ENCODE measurements around the gene CDC16.

GRCh38 chr13:114260814-114261213 lies 26.1 kb downstream of the CDC16 start:
- TF ChIP-seq CTCF (tag by site-specific recombination; IDR thresholded peaks at IDR 0.05), result no peak
- TF ChIP-seq ZNF169 (tag by site-specific recombination; IDR thresholded peaks at IDR 0.05), result no peak
- no peak for TF ChIP-seq ZNF211 (tag by site-specific recombination; IDR thresholded peaks at IDR 0.05; ENCODE audit: low read depth)
- TF ChIP-seq ZFP69B (tag by site-specific recombination; IDR thresholded peaks at IDR 0.05), result no peak
- no peak for TF ChIP-seq KLF16 (tag by site-specific recombination; IDR thresholded peaks at IDR 0.05)
- TF ChIP-seq ZSCAN5A (tag by site-specific recombination; IDR thresholded peaks at IDR 0.05), result no peak
- no peak for TF ChIP-seq SALL2 (tag by site-specific recombination; IDR thresholded peaks at IDR 0.05; ENCODE audit: borderline replicate concordance)
- TF ChIP-seq ZEB2 (tag by site-specific recombination; IDR thresholded peaks at IDR 0.05), result no peak
- TF ChIP-seq ZNF629 (tag by site-specific recombination; IDR thresholded peaks at IDR 0.05), result no peak
- no peak for TF ChIP-seq HIC1 (tag by site-specific recombination; IDR thresholded peaks at IDR 0.05)
- no peak for TF ChIP-seq REST (tag by site-specific recombination; IDR thresholded peaks at IDR 0.05)
- TF ChIP-seq ZNF624 (tag by site-specific recombination; IDR thresholded peaks at IDR 0.05), result no peak
